Panc1 (cell line): Measurements from ENCODE around the gene ZNF497. TPM values are rescaled to one million over a fixed set of nuclear protein-coding genes. Genes with fewer than 3 reads are reported as not detected.

Experiments used
- ATAC-seq: fragments of 200-7000 bp; cut with Tn5 transposase; 2 replicates; pipeline ENCODE4 v1.9.1; 2020; ENCODE audit warnings: mild to moderate bottlenecking, moderate library complexity
- BruUV-seq: library from RNA; stranded (reverse); fragments of 400-500 nt; replicated peaks from 2 replicates; lab custom pipeline; 2021; lab: Mats Ljungman, UMichigan
- CTCF ChIA-PET: fragments of 300-600 bp; sonication (Branson Sonifier 250); formaldehyde crosslinking; loops from one replicate; lab custom pipeline; 2022; ENCODE audit warnings: antibody characterized with exemption; lab: Charles Lee
- POLR2A ChIA-PET: fragments of 300-600 bp; sonication (Branson Sonifier 250); formaldehyde crosslinking; loops from one replicate; lab custom pipeline; 2022; ENCODE audit warnings: antibody characterized with exemption; lab: Charles Lee
- DNase-seq: peaks from one replicate; pipeline ENCODE4 v3.0.0-alpha.2; 2010; ENCODE audit warnings: low read depth, low spot score
- H3K27ac ChIP-seq: 2 replicates; pipeline ENCODE4 v1.5.1; 2011; ENCODE audit warnings: mild to moderate bottlenecking, low read length, inconsistent platforms
- H3K27me3 ChIP-seq: fragments of 200-500 bp; sonication (Bioruptor generic); 2 replicates; pipeline ENCODE4 v1.6.0; 2014; ENCODE audit warnings: low read length, inconsistent platforms; ENCODE audit not compliant: control insufficient read depth, insufficient read depth
- H3K36me3 ChIP-seq: fragments of 200-500 bp; sonication (Bioruptor generic); 2 replicates; pipeline ENCODE4 v1.5.1; 2014; ENCODE audit warnings: inconsistent platforms, mild to moderate bottlenecking, low read length, moderate library complexity; ENCODE audit not compliant: control insufficient read depth, insufficient read depth
- H3K4me1 ChIP-seq: 2 replicates; pipeline ENCODE4 v1.5.1; 2011; ENCODE audit warnings: inconsistent platforms, mild to moderate bottlenecking, low read length, moderate library complexity; ENCODE audit not compliant: control insufficient read depth, insufficient read depth
- H3K4me3 ChIP-seq, 2 experiments: 2 replicates each; pipeline ENCODE4 v1.5.1; 2011 to 2012; ENCODE audit warnings: low read depth in 2 of 2, low read length in 2 of 2, mild to moderate bottlenecking in 2 of 2, inconsistent platforms in 1 of 2, moderate library complexity in 1 of 2
- H3K9me3 ChIP-seq: fragments of 200-500 bp; sonication (Bioruptor generic); 2 replicates; pipeline ENCODE4 v1.5.1; 2014; ENCODE audit warnings: low read depth, mild to moderate bottlenecking, inconsistent platforms, low read length, moderate library complexity; ENCODE audit not compliant: control insufficient read depth, insufficient read depth
- POLR2AphosphoS5 ChIP-seq: IDR thresholded peaks from 2 replicates; pipeline ENCODE4 v1.6.1; 2012; ENCODE audit warnings: mild to moderate bottlenecking, low read depth, low read length, moderate library complexity
- SIN3A ChIP-seq: IDR thresholded peaks from 2 replicates; pipeline ENCODE4 v1.6.1; 2012; ENCODE audit warnings: low read depth, mild to moderate bottlenecking, low read length, moderate library complexity, borderline replicate concordance; ENCODE audit not compliant: insufficient read depth
- TCF7L2 ChIP-seq: IDR thresholded peaks from 2 replicates; pipeline ENCODE4 v1.6.1; 2011; ENCODE audit warnings: mild to moderate bottlenecking, low read depth, low read length, inconsistent platforms
- in situ Hi-C: cut with HindIII; loops from 2 replicates; pipeline ENCODE4 v1.10.0; 2016; ENCODE audit warnings: low sequenced_read_pairs, low pct_unique_long_range_greater_than_20kb
- intact Hi-C: fragments of 100-400 bp; cut with micrococcal nuclease; formaldehyde crosslinking; loops from one replicate; pipeline ENCODE4 v1.10.0; 2022; ENCODE audit not compliant: unreplicated experiment
- total RNA-seq: library from RNA; stranded (reverse); gene quantifications from one replicate; pipeline ENCODE4 v1.2.1, GENCODE V29; 2021; ENCODE audit not compliant: unreplicated experiment
- TF ChIP-seq, protein P1 (sequence below), 2 experiments: IDR thresholded peaks; 2 replicates each; pipeline ENCODE4 v1.6.1; 2011 to 2012; ENCODE audit warnings: low read depth in 2 of 2, control low read depth in 1 of 2, low read length in 1 of 2, mild to moderate bottlenecking in 1 of 2, moderate library complexity in 1 of 2; ENCODE audit not compliant: insufficient read depth in 1 of 2
- TF ChIP-seq, protein P2 (sequence below): fragments of 450-650 bp; IDR thresholded peaks from 2 replicates; pipeline ENCODE4 v1.5.1; 2017; ENCODE audit warnings: mild to moderate bottlenecking

Gene ZNF497
- total RNA-seq, 1 experiment from 2014 or later = 1.9 TPM

DNA sequence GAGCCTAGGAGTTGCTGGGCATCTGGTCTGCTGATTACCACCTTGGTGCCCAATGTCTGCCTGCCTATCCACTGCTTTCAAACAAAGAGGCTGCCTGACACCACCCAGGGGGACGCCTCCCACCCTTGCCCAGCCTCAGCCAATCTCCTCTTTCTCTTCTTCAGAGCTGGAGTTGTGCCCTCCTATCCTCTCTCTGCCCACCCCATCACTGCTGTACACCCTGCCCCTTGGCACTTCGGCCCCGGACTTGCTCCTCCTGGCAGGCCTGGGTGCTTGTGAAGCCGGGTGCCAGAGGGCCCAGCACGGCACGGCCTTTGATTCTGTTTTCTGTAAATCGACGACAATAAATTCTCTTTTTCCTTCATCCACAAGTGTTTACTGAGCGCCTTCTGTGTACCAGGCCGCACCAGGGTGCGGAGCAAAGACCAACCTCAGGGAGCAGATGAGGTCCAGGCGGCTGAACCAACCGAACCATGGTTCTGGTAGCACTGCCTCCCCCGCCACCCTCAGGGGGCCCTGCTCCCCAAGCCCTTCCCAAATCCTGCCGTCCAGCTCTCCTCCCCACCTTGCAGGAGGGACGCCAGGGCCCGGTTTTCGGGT, 37.9 kb upstream of the ZNF497 start:
- ChIA-PET CTCF (no interaction called here), POLR2A (no interaction called here)
- no TSS peak for BruUV-seq

DNA sequence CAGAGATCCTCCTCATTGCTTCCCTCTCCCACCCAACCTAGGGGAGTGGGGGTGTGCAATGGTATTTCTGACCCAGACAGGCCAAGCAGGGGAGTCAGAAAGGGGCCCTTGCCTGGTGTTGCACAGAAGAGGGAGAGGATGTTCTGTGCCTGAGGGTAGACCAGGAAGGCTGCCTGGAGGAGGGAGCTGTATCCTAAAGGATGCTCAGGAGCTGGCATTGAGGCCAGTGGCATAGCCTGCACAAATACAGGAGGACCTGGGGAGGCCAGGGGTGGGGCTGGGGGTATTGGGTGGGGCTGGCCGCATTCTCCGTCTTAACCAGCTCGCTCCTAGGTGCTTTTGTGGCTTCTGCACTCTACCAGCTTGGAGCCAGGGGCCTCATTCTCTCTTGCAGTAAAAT, 37.4 kb upstream of the ZNF497 start:
- in situ Hi-C loops (no loop called here), intact Hi-C loops (no loop called here)
- POLR2A ChIA-PET = no interaction called here
- ATAC-seq (no peak), DNase-seq (no peak)
- CTCF ChIA-PET = no interaction called here
- H3K9me3 ChIP-seq = no peaks in the 10 kb centered on the region
- H3K36me3 ChIP-seq = no peaks in the 10 kb centered on the region
- TF ChIP-seq SIN3A (no peak), TCF7L2 (no peak), POLR2AphosphoS5 (no peak)
- TF ChIP-seq, protein P1, sequence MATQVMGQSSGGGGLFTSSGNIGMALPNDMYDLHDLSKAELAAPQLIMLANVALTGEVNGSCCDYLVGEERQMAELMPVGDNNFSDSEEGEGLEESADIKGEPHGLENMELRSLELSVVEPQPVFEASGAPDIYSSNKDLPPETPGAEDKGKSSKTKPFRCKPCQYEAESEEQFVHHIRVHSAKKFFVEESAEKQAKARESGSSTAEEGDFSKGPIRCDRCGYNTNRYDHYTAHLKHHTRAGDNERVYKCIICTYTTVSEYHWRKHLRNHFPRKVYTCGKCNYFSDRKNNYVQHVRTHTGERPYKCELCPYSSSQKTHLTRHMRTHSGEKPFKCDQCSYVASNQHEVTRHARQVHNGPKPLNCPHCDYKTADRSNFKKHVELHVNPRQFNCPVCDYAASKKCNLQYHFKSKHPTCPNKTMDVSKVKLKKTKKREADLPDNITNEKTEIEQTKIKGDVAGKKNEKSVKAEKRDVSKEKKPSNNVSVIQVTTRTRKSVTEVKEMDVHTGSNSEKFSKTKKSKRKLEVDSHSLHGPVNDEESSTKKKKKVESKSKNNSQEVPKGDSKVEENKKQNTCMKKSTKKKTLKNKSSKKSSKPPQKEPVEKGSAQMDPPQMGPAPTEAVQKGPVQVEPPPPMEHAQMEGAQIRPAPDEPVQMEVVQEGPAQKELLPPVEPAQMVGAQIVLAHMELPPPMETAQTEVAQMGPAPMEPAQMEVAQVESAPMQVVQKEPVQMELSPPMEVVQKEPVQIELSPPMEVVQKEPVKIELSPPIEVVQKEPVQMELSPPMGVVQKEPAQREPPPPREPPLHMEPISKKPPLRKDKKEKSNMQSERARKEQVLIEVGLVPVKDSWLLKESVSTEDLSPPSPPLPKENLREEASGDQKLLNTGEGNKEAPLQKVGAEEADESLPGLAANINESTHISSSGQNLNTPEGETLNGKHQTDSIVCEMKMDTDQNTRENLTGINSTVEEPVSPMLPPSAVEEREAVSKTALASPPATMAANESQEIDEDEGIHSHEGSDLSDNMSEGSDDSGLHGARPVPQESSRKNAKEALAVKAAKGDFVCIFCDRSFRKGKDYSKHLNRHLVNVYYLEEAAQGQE (IDR thresholded peaks at IDR 0.05; ENCODE audit: insufficient read depth in 1 of 2, low read depth in 2 of 2, low read length in 1 of 2) = no peak
- TF ChIP-seq, protein P2, sequence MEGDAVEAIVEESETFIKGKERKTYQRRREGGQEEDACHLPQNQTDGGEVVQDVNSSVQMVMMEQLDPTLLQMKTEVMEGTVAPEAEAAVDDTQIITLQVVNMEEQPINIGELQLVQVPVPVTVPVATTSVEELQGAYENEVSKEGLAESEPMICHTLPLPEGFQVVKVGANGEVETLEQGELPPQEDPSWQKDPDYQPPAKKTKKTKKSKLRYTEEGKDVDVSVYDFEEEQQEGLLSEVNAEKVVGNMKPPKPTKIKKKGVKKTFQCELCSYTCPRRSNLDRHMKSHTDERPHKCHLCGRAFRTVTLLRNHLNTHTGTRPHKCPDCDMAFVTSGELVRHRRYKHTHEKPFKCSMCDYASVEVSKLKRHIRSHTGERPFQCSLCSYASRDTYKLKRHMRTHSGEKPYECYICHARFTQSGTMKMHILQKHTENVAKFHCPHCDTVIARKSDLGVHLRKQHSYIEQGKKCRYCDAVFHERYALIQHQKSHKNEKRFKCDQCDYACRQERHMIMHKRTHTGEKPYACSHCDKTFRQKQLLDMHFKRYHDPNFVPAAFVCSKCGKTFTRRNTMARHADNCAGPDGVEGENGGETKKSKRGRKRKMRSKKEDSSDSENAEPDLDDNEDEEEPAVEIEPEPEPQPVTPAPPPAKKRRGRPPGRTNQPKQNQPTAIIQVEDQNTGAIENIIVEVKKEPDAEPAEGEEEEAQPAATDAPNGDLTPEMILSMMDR = no peak
- no peak overlapping the region for H3K4me3 ChIP-seq
- H3K27me3 ChIP-seq = no peaks in the 10 kb centered on the region
- BruUV-seq = no TSS peak
- peaks cover 26% of the 10 kb centered on the region for H3K4me1 ChIP-seq
- no peak overlapping the region for H3K27ac ChIP-seq

More for the DNA sequence above, 37.9 kb upstream of the ZNF497 start:
- Histone ChIP-seq H3K4me3 (peak overlapping the region; percentile 66 to 93), H3K9me3 (no peaks in the 10 kb centered on the region), H3K4me1 (peaks cover 26% of the 10 kb centered on the region), H3K36me3 (no peaks in the 10 kb centered on the region), H3K27ac (peak overlapping the region; percentile 91), H3K27me3 (no peaks in the 10 kb centered on the region)
- ATAC-seq (no peak), DNase-seq (no peak)
- intact Hi-C loops (no loop called here), in situ Hi-C loops (no loop called here)
- TF ChIP-seq, protein P1 (IDR thresholded peaks at IDR 0.05; ENCODE audit: insufficient read depth in 1 of 2, low read depth in 2 of 2, low read length in 1 of 2) = no peak
- no peak for TF ChIP-seq SIN3A
- no peak for TF ChIP-seq TCF7L2
- TF ChIP-seq, protein P2 = no peak
- no peak for TF ChIP-seq POLR2AphosphoS5
